Measurements from ENCODE around the gene ANKRD6.

DNA sequence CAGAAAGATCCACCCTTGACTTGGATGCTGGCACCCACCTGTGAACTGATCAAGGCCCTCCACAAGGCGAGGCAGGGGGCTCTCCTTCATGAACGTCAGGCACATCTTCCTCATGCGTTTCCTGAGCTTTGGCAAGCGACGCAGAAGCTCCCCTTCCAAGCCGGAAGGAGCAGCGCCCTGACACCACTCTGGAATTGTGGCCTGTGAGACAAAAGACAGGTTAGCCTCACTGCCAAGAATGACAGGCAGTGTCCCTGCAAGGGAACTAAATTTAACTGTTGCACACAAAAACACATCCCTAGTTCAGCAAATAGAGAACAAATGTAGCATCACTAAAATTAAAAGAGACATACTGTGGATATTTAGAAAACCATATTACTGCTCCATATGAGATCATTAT is 247.6 kb downstream of the ANKRD6 start:
- no peak for TF ChIP-seq POLR2AphosphoS5 (IDR thresholded peaks at IDR 0.05; ENCODE audit: borderline replicate concordance, low read depth, low read length)
- no peak for TF ChIP-seq EZH2 (IDR thresholded peaks at IDR 0.05)
- TF ChIP-seq FOXP2 (optimal IDR thresholded peaks at IDR 0.05; ENCODE audit: control extremely low read depth, extremely low read length, insufficient read depth): no peak
